ENCODE results near the gene MYO15A. TPM values are rescaled to one million over a fixed set of nuclear protein-coding genes. Genes with fewer than 3 reads are reported as not detected.

The MYO15A gene
- total and polyA plus RNA-seq, 9 donors = 1.5 to 5.4 (median 3.2) TPM

GRCh38 chr17:18105027-18105426 is 3.5 kb upstream of the MYO15A start:
- WGBS, 3 donors = 73 to 77% (median 77%) methylated on average over 3 of the region's 3 CpGs
- Histone ChIP-seq H3K27ac (no peak overlapping the region), H3K27me3 (no peaks in the 10 kb centered on the region), H3K4me1 (ENCODE audit: insufficient read depth) (no peaks in the 10 kb centered on the region), H3K9me3 (no peaks in the 10 kb centered on the region), H3K4me3 (no peak overlapping the region), H3K36me3 (no peaks in the 10 kb centered on the region)
- intact Hi-C loops (cut with DNase I) = no loop called here
- TF ChIP-seq EP300 (IDR thresholded peaks at IDR 0.05) (no peak), POLR2A (IDR thresholded peaks at IDR 0.05) (no peak), CTCF (IDR thresholded peaks at IDR 0.05) (no peak)
- DNase-seq = no peak

DNA sequence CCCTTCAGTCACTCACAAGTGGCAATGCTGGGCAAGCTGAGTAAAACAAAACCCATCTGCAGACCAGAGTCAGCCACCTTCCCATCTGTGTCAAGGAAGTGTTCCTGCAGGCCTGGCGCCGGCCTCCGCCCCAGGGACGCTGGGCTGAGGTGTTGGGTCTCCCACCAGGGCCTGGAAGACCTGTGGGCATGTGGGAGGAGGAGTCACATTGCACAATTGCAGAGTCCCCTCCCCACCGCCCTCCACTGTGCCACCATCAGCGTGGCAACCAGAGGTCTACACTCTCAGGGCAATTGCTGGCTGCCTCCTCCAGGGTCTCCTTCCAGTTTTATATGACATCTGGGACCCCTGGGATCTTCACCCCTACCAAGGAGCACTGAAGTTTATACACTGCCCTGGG is 3.0 kb upstream of the MYO15A start:
- Histone ChIP-seq H3K4me1 (ENCODE audit: insufficient read depth) (no peaks in the 10 kb centered on the region), H3K27ac (no peak overlapping the region), H3K27me3 (no peaks in the 10 kb centered on the region), H3K9me3 (no peaks in the 10 kb centered on the region), H3K4me3 (no peak overlapping the region), H3K36me3 (no peaks in the 10 kb centered on the region)
- TF ChIP-seq EP300 (IDR thresholded peaks at IDR 0.05) = no peak
- TF ChIP-seq CTCF (IDR thresholded peaks at IDR 0.05) = no peak
- no peak for TF ChIP-seq POLR2A (IDR thresholded peaks at IDR 0.05)
- no peak for DNase-seq
- intact Hi-C loops (cut with DNase I) = no loop called here
- 72 to 94% (median 75%) methylated on average over 6 of the region's 6 CpGs for WGBS, 3 donors

- no peak for DNase-seq
- 85 to 86% (median 86%) methylated on average over 9 of the region's 9 CpGs for WGBS, 3 donors
- H3K27ac ChIP-seq = no peak overlapping the region
- no peaks in the 10 kb centered on the region for H3K4me1 ChIP-seq (ENCODE audit: insufficient read depth)
- H3K27me3 ChIP-seq = no peaks in the 10 kb centered on the region
- intact Hi-C loops (cut with DNase I) = no loop called here
- no peak overlapping the region for H3K4me3 ChIP-seq
- TF ChIP-seq POLR2A (IDR thresholded peaks at IDR 0.05) = no peak
- TF ChIP-seq EP300 (IDR thresholded peaks at IDR 0.05) = no peak
- no peak for TF ChIP-seq CTCF (IDR thresholded peaks at IDR 0.05)
- H3K36me3 ChIP-seq = no peaks in the 10 kb centered on the region
- no peaks in the 10 kb centered on the region for H3K9me3 ChIP-seq
These were observed 2.3 kb upstream of the MYO15A start for GRCh38 chr17:18106211-18106610.

- 84 to 86% (median 86%) methylated on average over 14 of the region's 14 CpGs for WGBS, 3 donors
- no peak for DNase-seq
- Histone ChIP-seq H3K27me3 (no peaks in the 10 kb centered on the region), H3K27ac (no peak overlapping the region), H3K9me3 (no peaks in the 10 kb centered on the region), H3K36me3 (no peaks in the 10 kb centered on the region), H3K4me3 (no peak overlapping the region), H3K4me1 (ENCODE audit: insufficient read depth) (no peaks in the 10 kb centered on the region)
- intact Hi-C loops (cut with DNase I) = no loop called here
- TF ChIP-seq EP300 (IDR thresholded peaks at IDR 0.05) (no peak), CTCF (IDR thresholded peaks at IDR 0.05) (no peak), POLR2A (IDR thresholded peaks at IDR 0.05) (no peak)
These were observed 1.3 kb upstream of the MYO15A start for GRCh38 chr17:18107061-18107790.
